NCI-H146 (cell line): Measurements from ENCODE around the gene DEPDC5.
A peak's percentile ranks its signal among the peaks of the same experiment; 100 is the strongest.
"Not testable (repeated sequence)": the region's sequence is repeated elsewhere in the genome, so short reads cannot be mapped to it uniquely, and the experiment has no call there.

Experiments used
- DNase-seq: peaks from one replicate; lab custom pipeline; 2025; lab: John Stamatoyannopoulos, UW

Gene DEPDC5

DNA sequence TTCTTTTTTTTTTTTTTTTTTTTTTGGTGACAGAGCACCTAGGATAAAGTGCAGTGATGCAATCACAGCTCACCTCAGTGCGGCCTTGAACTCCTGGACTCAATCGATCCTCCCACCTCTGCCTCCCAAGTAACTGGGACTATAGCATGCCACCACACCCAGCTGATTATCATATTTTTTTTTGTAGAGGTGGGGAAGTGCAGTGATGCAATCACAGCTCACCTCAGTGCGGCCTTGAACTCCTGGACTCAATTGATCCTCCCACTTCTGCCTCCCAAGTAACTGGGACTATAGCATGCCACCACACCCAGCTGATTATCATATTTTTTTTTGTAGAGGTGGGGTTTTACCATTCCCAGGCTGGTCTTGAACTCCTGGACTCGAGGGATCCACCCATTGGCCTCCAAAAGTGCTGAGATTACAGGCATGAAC lies 61.6 kb downstream of the DEPDC5 start:
- not testable (repeated sequence) for DNase-seq

DNA sequence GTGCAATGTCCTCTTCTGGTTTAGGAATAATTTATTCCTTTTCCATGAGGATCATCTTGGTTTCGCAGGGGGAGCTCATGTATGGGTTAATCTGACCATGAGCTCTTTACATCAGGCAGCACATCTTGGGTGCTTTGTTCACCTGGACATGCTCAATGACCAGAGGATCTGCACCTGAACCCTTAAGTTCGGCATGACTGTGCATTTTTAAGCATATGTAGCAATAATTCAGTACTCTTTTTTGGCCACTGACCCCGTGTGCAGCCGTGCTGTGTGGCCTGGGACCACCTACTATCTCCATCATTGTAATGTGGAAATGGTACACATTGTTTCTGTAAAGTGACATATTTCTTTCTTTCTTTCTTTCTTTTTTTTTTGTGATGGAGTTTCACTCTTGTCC lies 62.9 kb downstream of the DEPDC5 start:
- no peak for DNase-seq

GRCh38 chr22:31818481-31819392 lies 64.9 kb downstream of the DEPDC5 start:
- no peak for DNase-seq

DNA sequence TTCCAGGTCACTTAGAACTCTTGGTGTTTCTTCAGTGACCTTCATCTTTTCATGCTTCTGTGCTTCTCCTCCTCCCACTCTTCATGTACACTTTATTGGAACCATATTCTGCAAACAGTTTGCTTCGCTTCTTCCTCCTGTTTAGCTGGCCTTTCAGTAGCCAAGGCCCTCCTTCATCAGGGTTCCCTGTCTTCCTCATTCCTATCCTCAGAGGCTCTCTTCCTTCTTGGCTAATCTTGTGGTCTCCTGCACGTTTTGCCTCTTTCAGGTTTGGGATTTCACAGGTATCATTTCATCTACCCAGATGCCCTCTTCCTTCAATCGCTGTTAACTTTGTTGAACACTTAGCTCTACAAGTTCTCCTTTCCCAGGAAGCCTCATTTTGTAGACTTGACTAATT lies 66.8 kb downstream of the DEPDC5 start:
- DNase-seq, result no peak

GRCh38 chr22:31821572-31821971 lies 67.8 kb downstream of the DEPDC5 start:
- no peak for DNase-seq

GRCh38 chr22:31822523-31822922 lies 68.7 kb downstream of the DEPDC5 start:
- DNase-seq, result no peak

DNA sequence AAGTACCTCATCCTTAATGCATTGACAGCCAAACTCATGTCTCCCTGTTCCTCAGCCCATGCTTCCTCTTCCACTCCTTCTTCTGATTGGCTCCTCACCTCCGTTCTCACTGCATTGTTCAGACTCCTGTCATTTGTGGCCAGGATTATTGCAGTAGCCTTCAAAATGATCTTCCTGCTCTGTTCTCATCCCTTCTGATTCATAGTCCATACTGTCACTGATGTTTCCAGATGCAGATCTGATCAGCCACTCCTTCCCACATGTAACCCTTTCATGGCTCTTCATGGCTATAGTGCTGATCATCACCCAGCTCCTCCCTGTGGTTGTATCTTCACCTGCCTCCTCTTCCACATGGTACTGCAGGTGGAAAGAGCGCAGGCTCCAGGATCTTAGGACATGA lies 71.7 kb downstream of the DEPDC5 start:
- no peak for DNase-seq

DNA sequence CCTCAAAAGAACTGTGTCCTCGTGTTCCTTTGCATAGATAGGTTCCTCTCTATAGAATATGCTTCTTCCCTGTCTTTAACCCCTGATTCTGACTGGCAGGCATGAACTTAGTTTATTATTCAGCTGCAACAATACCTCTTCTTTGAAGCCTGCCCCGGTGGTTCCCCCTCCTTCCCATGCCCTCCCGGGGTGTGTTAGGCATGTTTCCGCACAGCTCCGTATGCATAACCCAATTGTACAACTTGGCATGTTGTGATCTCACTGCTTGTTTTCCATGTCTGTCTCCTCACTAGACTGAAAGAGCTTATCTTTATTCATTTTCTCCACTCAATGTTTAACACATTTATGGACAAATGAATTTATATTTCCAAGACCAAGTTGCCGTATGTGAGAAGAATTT lies 72.6 kb downstream of the DEPDC5 start:
- DNase-seq, result no peak

GRCh38 chr22:31828739-31829138 lies 74.9 kb downstream of the DEPDC5 start:
- DNase-seq, result no peak

DNA sequence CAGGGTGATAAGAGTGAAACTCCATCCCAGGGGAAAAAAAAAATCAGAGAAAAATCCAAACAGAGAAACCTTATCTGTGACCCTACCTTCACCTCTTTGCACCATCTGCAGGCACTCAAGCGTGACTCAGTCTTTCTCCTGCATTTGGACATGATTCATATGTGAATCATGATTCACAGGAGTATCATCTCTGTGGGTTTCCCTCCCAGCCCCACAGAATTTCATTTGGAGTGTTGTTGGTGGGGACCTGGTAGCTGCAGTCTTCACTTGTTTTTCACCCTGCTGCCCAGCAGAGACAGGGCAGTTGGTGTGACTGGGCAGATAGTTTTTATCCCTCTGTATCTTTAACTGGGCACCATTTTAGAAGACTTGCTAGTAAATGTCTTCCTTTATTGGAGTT lies 75.7 kb downstream of the DEPDC5 start:
- DNase-seq, result peak; percentile 47

DNA sequence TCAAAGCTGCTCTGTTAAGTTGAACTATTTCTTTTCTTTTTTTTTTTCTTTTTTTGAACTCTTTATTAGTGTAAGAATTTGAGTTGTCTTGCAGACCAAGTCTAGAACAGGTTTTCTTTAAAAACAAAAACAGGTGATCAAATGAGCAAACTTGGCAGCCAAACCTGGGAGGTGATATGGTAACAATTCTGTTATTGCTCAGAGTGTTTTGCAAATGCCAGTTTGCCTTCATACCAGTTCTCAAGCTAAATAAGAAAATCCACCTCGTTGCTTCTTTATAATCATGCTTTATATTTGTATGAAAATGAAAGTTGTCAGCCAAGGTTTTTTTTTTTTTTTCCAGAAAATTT lies 76.9 kb downstream of the DEPDC5 start:
- DNase-seq, result no peak

DNA sequence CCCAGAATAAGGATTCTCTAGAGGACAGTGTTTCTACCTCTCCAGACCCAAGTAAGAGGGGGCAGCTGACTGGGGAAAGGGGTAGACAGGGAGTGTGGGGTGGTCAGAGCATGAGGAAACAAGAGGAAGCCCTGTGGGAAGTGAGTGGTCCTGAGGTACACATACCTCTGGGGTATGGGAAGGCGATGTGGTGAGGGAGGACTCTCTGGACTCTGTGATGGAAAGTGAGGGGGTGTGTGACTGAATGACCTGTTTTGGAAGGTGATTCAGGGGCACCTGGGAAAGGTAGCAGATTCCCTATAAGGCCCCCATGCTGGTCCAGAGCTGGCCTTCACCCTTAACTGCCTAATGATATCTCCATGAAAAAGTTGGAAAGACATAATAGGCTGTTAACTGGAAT lies 80.1 kb downstream of the DEPDC5 start:
- no peak for DNase-seq

GRCh38 chr22:31836010-31836409 lies 82.2 kb downstream of the DEPDC5 start:
- no peak for DNase-seq

- no peak for DNase-seq
These were observed 85.1 kb downstream of the DEPDC5 start for GRCh38 chr22:31838917-31839316.

DNA sequence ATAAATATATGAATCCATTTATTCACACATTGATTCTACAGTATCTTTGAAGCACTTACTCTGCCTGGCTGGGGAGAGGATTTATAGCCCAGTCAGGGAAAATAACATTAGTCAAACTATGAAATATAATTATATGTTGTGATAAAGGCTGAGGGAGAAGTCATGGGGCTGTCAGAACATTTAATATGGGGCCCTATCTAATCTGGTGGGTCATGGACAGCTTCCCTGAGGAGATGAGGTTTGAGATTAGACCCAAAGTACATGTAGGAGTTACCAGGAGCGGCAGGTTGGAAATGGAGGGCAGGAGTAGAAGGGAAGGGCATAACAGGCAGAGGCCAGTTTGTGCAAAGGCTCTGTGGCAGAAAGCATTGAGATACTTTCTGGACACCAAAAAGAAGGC lies 86.2 kb downstream of the DEPDC5 start:
- no peak for DNase-seq

DNA sequence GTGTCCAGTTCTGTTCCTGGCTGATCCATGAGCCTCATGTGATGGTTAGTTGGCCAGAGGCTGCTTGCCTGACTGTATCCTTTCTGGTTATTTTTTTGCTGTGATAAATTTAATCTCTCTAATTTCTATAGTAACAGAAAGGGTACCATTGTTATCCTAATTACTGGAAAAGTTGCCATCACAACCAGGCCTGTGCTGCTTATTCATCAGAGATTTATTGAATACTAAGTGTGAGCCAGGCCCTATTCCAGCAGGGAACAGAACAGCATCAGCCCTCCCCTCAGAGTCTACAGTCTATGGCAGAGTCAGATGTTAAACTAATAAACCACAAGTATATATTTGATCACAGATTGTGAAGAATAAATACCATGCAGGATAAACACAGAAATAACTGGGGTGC lies 86.8 kb downstream of the DEPDC5 start:
- no peak for DNase-seq

DNA sequence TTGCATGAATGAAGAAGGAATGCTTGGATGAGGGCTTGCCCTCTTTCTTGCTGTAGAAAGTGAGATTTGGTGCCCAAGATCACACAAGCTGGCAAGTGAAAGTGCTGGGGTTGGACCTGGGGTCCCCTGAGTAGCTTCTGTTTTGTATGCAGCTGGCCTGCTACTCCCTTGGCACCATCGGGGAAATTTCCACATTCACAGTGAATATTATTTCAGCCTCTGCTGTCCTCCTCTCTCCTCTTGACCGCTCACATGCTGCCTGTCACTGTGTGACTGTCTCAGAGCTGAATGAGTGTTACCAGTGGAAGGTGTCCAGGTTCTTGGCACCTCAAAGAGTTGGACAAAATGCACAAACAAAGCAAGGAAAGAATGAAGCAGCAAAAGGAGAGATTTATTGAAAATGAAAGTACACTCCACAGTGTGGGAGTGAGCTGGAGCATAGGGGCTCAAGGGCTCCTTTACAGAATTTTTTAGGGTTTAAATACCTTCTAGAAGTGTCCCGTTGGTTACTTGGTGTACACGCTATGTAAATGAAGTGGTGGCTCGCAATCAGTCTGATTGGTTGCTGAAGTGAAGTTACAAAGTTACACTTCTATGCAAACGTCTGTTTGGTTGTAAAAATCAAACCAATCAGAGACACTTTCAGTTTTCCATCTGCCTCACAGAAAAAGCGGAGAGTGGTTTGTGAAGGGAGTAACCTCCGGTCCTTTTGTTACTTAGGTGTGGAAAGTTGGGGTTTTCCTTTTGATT lies 87.4 kb downstream of the DEPDC5 start:
- no peak for DNase-seq

DNA sequence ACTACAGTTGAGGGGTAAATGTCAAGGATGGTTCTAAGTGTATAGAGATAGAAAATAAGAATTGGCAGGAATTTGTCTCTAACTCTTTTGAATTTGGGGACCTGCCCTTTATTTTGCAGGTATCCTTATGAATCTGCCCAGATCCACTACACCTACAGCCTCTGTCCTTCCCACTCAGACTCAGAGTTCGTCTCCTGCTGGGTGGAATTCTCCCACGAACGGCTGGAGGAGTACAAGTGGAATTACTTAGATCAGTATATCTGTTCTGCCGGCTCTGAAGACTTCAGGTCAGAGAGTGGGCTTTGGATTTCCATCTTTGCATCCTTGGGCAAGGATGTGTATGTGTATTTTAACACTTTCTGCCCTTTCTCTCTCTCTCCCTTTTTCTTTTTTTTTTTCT lies 89.7 kb downstream of the DEPDC5 start:
- DNase-seq, result no peak

DNA sequence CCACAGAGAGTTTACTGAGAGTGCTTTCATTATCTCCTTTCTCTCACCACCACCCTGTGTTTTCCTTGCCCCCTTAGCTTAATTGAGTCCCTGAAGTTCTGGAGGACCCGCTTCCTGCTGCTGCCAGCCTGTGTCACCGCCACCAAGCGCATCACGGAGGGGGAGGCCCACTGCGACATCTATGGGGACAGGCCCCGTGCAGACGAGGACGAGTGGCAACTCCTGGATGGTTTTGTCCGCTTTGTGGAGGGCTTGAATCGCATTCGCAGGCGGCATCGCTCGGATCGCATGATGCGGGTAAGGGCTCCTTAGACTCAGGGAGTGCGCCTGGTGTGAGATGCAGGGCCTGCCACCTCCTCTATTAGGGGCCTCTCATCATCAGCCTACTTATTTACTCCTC lies 91.1 kb downstream of the DEPDC5 start:
- DNase-seq, result no peak

DNA sequence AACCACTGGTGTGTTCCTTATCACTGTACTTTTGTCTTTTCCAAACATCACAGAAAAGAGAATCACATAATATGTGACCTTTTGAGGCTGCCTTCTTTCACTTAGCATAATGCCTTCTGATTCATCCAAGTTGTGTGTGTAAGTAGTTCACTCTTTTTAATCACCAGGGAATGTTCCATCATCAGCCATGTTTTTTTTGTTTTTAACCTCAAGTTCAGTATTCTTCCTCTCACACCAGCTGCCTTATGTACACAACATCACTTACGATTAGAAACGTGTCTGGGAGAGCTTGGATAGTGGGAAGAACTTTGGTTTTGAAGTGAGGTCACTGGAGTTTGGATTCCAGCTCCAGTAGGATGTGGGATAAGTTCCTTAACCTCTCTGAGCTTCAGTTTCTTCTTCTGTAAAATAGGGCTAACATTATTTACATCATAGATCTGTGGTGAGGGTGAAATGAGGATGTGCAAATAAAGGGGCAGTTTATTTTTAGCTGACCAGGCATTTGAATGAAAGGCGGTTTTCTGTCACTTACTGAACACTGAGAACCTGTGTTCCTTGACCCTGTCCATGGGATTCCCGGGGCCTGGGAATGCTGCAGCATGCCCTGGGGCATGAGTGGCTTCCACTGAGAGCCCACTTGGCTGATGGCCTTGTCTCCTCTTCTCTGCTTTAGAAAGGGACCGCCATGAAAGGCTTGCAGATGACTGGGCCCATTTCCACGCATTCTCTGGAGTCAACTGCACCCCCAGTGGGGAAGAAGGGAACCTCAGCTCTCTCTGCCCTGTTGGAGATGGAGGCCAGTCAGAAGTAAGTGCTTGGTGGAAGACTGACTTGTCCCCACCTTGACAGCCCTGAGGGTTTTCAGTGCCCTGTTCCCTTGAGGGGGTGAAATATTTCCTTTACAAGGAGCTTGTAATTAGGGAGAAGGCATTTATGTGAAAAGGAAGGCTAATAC lies 92.6 kb downstream of the DEPDC5 start:
- DNase-seq, result peak; percentile 5

GRCh38 chr22:31848411-31848810 lies 94.6 kb downstream of the DEPDC5 start:
- no peak for DNase-seq

GRCh38 chr22:31850135-31850534 lies 96.3 kb downstream of the DEPDC5 start:
- no peak for DNase-seq
